H9 (cell line): ENCODE data around the gene RSPH9. TPM values are rescaled to one million over a fixed set of nuclear protein-coding genes. Genes with fewer than 3 reads are reported as not detected.

Experiments used
- DNase-seq: peaks from one replicate; pipeline ENCODE4 v3.0.0-alpha.2; 2017
- H2AFZ ChIP-seq: one replicate; pipeline ENCODE4 v1.6.1; 2013; ENCODE audit warnings: mild to moderate bottlenecking, low read length, control low read depth, moderate library complexity
- H2AK5ac ChIP-seq: 2 replicates; pipeline ENCODE4 v1.6.1; 2013; ENCODE audit warnings: low read length, control low read depth, mixed read lengths; ENCODE audit not compliant: insufficient read length
- H2BK120ac ChIP-seq: one replicate; pipeline ENCODE4 v1.6.1; 2013; ENCODE audit warnings: low read depth, mild to moderate bottlenecking, low read length, control low read depth, inconsistent platforms; ENCODE audit not compliant: poor library complexity, severe bottlenecking
- H2BK12ac ChIP-seq: 2 replicates; pipeline ENCODE4 v1.6.1; 2013; ENCODE audit warnings: low read length, control low read depth, mixed read lengths, low read depth; ENCODE audit not compliant: insufficient read length
- H2BK15ac ChIP-seq: 2 replicates; pipeline ENCODE4 v1.6.1; 2013; ENCODE audit warnings: low read depth, low read length, control low read depth
- H2BK20ac ChIP-seq: one replicate; pipeline ENCODE4 v1.6.1; 2013; ENCODE audit warnings: low read depth, mild to moderate bottlenecking, low read length, control low read depth, inconsistent platforms; ENCODE audit not compliant: poor library complexity, severe bottlenecking
- H2BK5ac ChIP-seq: 2 replicates; pipeline ENCODE4 v1.6.1; 2013; ENCODE audit warnings: low read length, control low read depth, mixed read lengths; ENCODE audit not compliant: insufficient read length
- H3K14ac ChIP-seq: 2 replicates; pipeline ENCODE4 v1.6.1; 2013; ENCODE audit warnings: low read length, control low read depth; ENCODE audit not compliant: insufficient read depth
- H3K18ac ChIP-seq: 2 replicates; pipeline ENCODE4 v1.6.1; 2013; ENCODE audit warnings: low read depth, mild to moderate bottlenecking, mixed read lengths, low read length, control low read depth; ENCODE audit not compliant: insufficient read length
- H3K23ac ChIP-seq: 2 replicates; pipeline ENCODE4 v1.6.1; 2013; ENCODE audit warnings: low read length, control low read depth, mixed read lengths, low read depth; ENCODE audit not compliant: insufficient read length
- H3K23me2 ChIP-seq: 2 replicates; pipeline ENCODE4 v1.6.1; 2013; ENCODE audit warnings: low read depth, mild to moderate bottlenecking, mixed read lengths, low read length, control low read depth; ENCODE audit not compliant: insufficient read length, poor library complexity, severe bottlenecking
- H3K27ac ChIP-seq: 2 replicates; pipeline ENCODE4 v1.5.1; 2013; ENCODE audit warnings: low read length, control low read depth, mixed read lengths, low read depth; ENCODE audit not compliant: insufficient read length
- H3K27me3 ChIP-seq: 2 replicates; pipeline ENCODE4 v1.6.1; 2013; ENCODE audit warnings: low read length, control low read depth, inconsistent platforms; ENCODE audit not compliant: insufficient read depth
- H3K4ac ChIP-seq: 2 replicates; pipeline ENCODE4 v1.6.1; 2013; ENCODE audit warnings: low read depth, mild to moderate bottlenecking, control low read depth, inconsistent platforms, low read length, moderate library complexity
- H3K4me1 ChIP-seq: 2 replicates; pipeline ENCODE4 v1.6.1; 2013; ENCODE audit warnings: low read length, control low read depth, inconsistent platforms; ENCODE audit not compliant: insufficient read depth
- H3K4me2 ChIP-seq: 2 replicates; pipeline ENCODE4 v1.6.1; 2013; ENCODE audit warnings: low read length, control low read depth, mixed read lengths; ENCODE audit not compliant: insufficient read length, insufficient read depth
- H3K56ac ChIP-seq: 2 replicates; pipeline ENCODE4 v1.6.1; 2013; ENCODE audit warnings: low read depth, mild to moderate bottlenecking, mixed read lengths, low read length, control low read depth; ENCODE audit not compliant: insufficient read length
- H3K79me1 ChIP-seq: 2 replicates; pipeline ENCODE4 v1.6.1; 2013; ENCODE audit warnings: low read depth, mild to moderate bottlenecking, moderate library complexity, low read length, control low read depth, inconsistent platforms; ENCODE audit not compliant: insufficient read depth, poor library complexity, severe bottlenecking
- H3K79me2 ChIP-seq: 2 replicates; pipeline ENCODE4 v1.6.1; 2013; ENCODE audit warnings: low read length, control low read depth, inconsistent platforms; ENCODE audit not compliant: insufficient read depth
- H3K9ac ChIP-seq: 2 replicates; pipeline ENCODE4 v1.6.1; 2013; ENCODE audit warnings: low read length, control low read depth, mixed read lengths; ENCODE audit not compliant: insufficient read length; ENCODE audit errors: extremely low read depth
- H3K9me3 ChIP-seq: one replicate; pipeline ENCODE4 v1.6.1; 2013; ENCODE audit warnings: low read depth, low read length, inconsistent platforms; ENCODE audit not compliant: control insufficient read depth
- H3T11ph ChIP-seq: one replicate; pipeline ENCODE4 v1.6.1; 2013; ENCODE audit warnings: mild to moderate bottlenecking, low read length, control low read depth, inconsistent platforms
- H4K20me1 ChIP-seq: one replicate; pipeline ENCODE4 v1.6.1; 2013; ENCODE audit not compliant: control insufficient read depth, insufficient read length, insufficient read depth
- H4K5ac ChIP-seq: 2 replicates; pipeline ENCODE4 v1.6.1; 2013; ENCODE audit warnings: low read depth, mild to moderate bottlenecking, mixed read lengths, low read length, control low read depth; ENCODE audit not compliant: insufficient read length
- H4K8ac ChIP-seq: replicated peaks from 2 replicates; pipeline ENCODE4 v1.6.1; 2013; ENCODE audit warnings: low read length, control low read depth, mixed read lengths, low read depth; ENCODE audit not compliant: insufficient read length
- H4K91ac ChIP-seq: 2 replicates; pipeline ENCODE4 v1.6.1; 2013; ENCODE audit warnings: low read depth, mild to moderate bottlenecking, moderate library complexity, mixed read lengths, low read length, control low read depth; ENCODE audit not compliant: insufficient read length
- H3K27ac Mint-ChIP-seq, 3 experiments: 2 replicates in 2 of 3; 3 replicates in 1 of 3; pipeline ENCODE4 v1.8.0; 2020 to 2021; ENCODE audit warnings: mixed read lengths in 3 of 3, mild to moderate bottlenecking in 1 of 3, moderate library complexity in 1 of 3
- H3K27me3 Mint-ChIP-seq: 2 replicates; pipeline ENCODE4 v1.8.0; 2021; ENCODE audit warnings: low read depth, mild to moderate bottlenecking, moderate library complexity, mixed read lengths
- H3K36me3 Mint-ChIP-seq, 3 experiments: 2 replicates in 2 of 3; 3 replicates in 1 of 3; pipeline ENCODE4 v1.8.0; 2020 to 2021; ENCODE audit warnings: low read depth in 3 of 3, mixed read lengths in 3 of 3; ENCODE audit not compliant: insufficient read depth in 1 of 3
- H3K4me1 Mint-ChIP-seq, 2 experiments: 2 replicates each; pipeline ENCODE4 v1.8.0; 2020; ENCODE audit warnings: mixed read lengths in 2 of 2
- H3K4me3 Mint-ChIP-seq, 2 experiments: 2 replicates in 1 of 2; 3 replicates in 1 of 2; pipeline ENCODE4 v1.8.0; 2020 to 2021; ENCODE audit warnings: mild to moderate bottlenecking in 2 of 2, mixed read lengths in 2 of 2, moderate library complexity in 1 of 2
- H3K9me3 Mint-ChIP-seq, 2 experiments: 2 replicates in 1 of 2; 3 replicates in 1 of 2; pipeline ENCODE4 v1.8.0; 2020; ENCODE audit warnings: mild to moderate bottlenecking in 2 of 2, mixed read lengths in 2 of 2, moderate library complexity in 1 of 2
- WGBS: extraction: QIAGEN DNeasy Blood & Tissue Kit; methylation state at CpG from one replicate; pipeline ENCODE4 v1.1.7; 2013; ENCODE audit warnings: missing lambda C conversion rate, low lambda C conversion rate, mixed read lengths; ENCODE audit not compliant: insufficient read length; ENCODE audit errors: extremely low coverage; 5-methylcytosine and 5-hydroxymethylcytosine counted together
- total RNA-seq: library from RNA; stranded (reverse); gene quantifications from 2 replicates; pipeline ENCODE4 v1.2.1, GENCODE V29; 2021
- TF ChIP-seq, protein P1 (sequence below): fragments of 200-600 bp; sonication (generic); conservative IDR thresholded peaks from 3 replicates; pipeline ENCODE4 v1.8.0; 2021; ENCODE audit warnings: antibody characterized with exemption, mild to moderate bottlenecking

Gene RSPH9
- total RNA-seq, 1 experiment from 2014 or later: 0.39 TPM

DNA sequence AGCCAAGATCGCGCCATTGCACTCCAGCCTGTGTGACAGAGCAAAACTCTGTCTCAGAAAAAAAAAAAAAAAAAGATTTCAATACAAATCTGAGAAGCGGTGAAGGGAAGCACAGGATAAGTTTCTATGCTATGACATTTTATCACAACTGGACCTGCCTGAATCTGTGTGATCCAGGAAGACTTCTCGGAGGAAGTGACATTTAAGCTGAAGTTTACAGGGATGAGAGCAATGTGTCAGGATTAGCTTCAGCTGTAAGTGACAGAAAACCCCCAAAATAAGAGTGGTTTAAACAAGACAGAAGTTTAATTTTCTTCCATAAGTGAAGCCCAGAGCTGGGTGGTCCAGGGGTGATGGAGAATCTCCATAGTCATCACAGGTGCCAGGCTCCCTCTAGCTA lies 76.2 kb downstream of the RSPH9 start:
- no CpG with 5 or more reads among the region's 4 CpGs for WGBS
- H3K27ac Mint-ChIP-seq: no peak overlapping the region

More for the DNA sequence above, 76.2 kb downstream of the RSPH9 start:
- DNase-seq: no peak
- H2BK12ac ChIP-seq: no peak overlapping the region
- H2BK120ac ChIP-seq: no peak overlapping the region
- H3K4ac ChIP-seq: no peak overlapping the region
- no peak overlapping the region for H4K5ac ChIP-seq
- H3K18ac ChIP-seq: no peak overlapping the region
- no peak overlapping the region for H2AK5ac ChIP-seq
- H3K27me3 ChIP-seq: no peaks in the 10 kb centered on the region
- Mint-ChIP-seq H3K4me3 (no peak overlapping the region), H3K4me1 (peaks cover 10 to 15% of the 10 kb centered on the region in 2 experiments), H3K36me3 (no peaks in the 10 kb centered on the region), H3K9me3 (no peaks in the 10 kb centered on the region), H3K27me3 (peaks cover 13% of the 10 kb centered on the region)
- no peak overlapping the region for H2BK5ac ChIP-seq
- no peak overlapping the region for H3K23ac ChIP-seq
- no peak overlapping the region for H2BK15ac ChIP-seq
- H3K79me1 ChIP-seq: no peaks in the 10 kb centered on the region
- no peak overlapping the region for H3K27ac ChIP-seq
- H4K91ac ChIP-seq: no peak overlapping the region
- H4K8ac ChIP-seq: no peak overlapping the region
- H2AFZ ChIP-seq: no peak overlapping the region
- H3K9ac ChIP-seq: no peak overlapping the region
- H3K4me1 ChIP-seq: no peaks in the 10 kb centered on the region
- no peaks in the 10 kb centered on the region for H3K79me2 ChIP-seq
- H3K4me2 ChIP-seq: no peak overlapping the region
- TF ChIP-seq, protein P1, sequence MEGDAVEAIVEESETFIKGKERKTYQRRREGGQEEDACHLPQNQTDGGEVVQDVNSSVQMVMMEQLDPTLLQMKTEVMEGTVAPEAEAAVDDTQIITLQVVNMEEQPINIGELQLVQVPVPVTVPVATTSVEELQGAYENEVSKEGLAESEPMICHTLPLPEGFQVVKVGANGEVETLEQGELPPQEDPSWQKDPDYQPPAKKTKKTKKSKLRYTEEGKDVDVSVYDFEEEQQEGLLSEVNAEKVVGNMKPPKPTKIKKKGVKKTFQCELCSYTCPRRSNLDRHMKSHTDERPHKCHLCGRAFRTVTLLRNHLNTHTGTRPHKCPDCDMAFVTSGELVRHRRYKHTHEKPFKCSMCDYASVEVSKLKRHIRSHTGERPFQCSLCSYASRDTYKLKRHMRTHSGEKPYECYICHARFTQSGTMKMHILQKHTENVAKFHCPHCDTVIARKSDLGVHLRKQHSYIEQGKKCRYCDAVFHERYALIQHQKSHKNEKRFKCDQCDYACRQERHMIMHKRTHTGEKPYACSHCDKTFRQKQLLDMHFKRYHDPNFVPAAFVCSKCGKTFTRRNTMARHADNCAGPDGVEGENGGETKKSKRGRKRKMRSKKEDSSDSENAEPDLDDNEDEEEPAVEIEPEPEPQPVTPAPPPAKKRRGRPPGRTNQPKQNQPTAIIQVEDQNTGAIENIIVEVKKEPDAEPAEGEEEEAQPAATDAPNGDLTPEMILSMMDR: no peak
- H3K9me3 ChIP-seq: no peaks in the 10 kb centered on the region
- H3K56ac ChIP-seq: no peak overlapping the region
- no peak overlapping the region for H3T11ph ChIP-seq
- H4K20me1 ChIP-seq: no peaks in the 10 kb centered on the region
- H3K14ac ChIP-seq: no peak overlapping the region
- H3K23me2 ChIP-seq: no peaks in the 10 kb centered on the region
- H2BK20ac ChIP-seq: no peak overlapping the region

Other genes starting within 250 kb of the RSPH9 start
- 28.0 and 31.8 TPM in 2 replicates for gene ABCC10, start 217.5 kb upstream of the RSPH9 start, total RNA-seq
- gene DLK2, start 189.5 kb upstream of the RSPH9 start, total RNA-seq: 0.57 and 0.96 TPM in 2 replicates
- gene TJAP1, start 167.5 kb upstream of the RSPH9 start, total RNA-seq: 45.1 and 49.2 TPM in 2 replicates
- gene LRRC73, start 134.7 kb upstream of the RSPH9 start, total RNA-seq: 0.26 and 0.55 TPM in 2 replicates
- gene YIPF3, start 128.1 kb upstream of the RSPH9 start, total RNA-seq: 80.7 and 84.5 TPM in 2 replicates
- gene POLR1C, start 127.9 kb upstream of the RSPH9 start, total RNA-seq: 75.8 and 76.6 TPM in 2 replicates
- 107 and 114 TPM in 2 replicates for gene XPO5, start 69.0 kb upstream of the RSPH9 start, total RNA-seq
- 12.6 and 15.1 TPM in 2 replicates for gene POLH, start 68.9 kb upstream of the RSPH9 start, total RNA-seq
- gene GTPBP2, start 15.8 kb upstream of the RSPH9 start, total RNA-seq: 67.6 and 72.2 TPM in 2 replicates
- gene MAD2L1BP, start 9.2 kb upstream of the RSPH9 start, total RNA-seq: 46.3 and 47.6 TPM in 2 replicates
- gene MRPS18A, start 42.8 kb downstream of the RSPH9 start, total RNA-seq: 65.1 and 67.3 TPM in 2 replicates
- gene VEGFA, start 125.2 kb downstream of the RSPH9 start, total RNA-seq: 46.1 and 47.9 TPM in 2 replicates